Stimulated activated naive CD8-positive, alpha-beta T cell treated with anti-CD3 and anti-CD28 coated beads, Interleukin-15, Interleukin-2, amounts not matched to agents 100 ng/mL and 50 ng/mL, for 24 hours (primary cell): Measurements from ENCODE around the gene RANBP3.

Source experiments
- H3K27ac Mint-ChIP-seq: one replicate; pipeline ENCODE4 v1.8.0; 2021; ENCODE audit warnings: mild to moderate bottlenecking, mixed read lengths
- H3K27me3 Mint-ChIP-seq: one replicate; pipeline ENCODE4 v1.8.0; 2021; ENCODE audit warnings: mixed read lengths
- H3K36me3 Mint-ChIP-seq: one replicate; pipeline ENCODE4 v1.8.0; 2021; ENCODE audit warnings: low read depth, mixed read lengths
- H3K4me1 Mint-ChIP-seq: one replicate; pipeline ENCODE4 v1.8.0; 2021; ENCODE audit warnings: low read depth, mixed read lengths
- H3K4me3 Mint-ChIP-seq: one replicate; pipeline ENCODE4 v1.8.0; 2021; ENCODE audit warnings: mild to moderate bottlenecking, mixed read lengths
- H3K9me3 Mint-ChIP-seq: one replicate; pipeline ENCODE4 v1.8.0; 2021; ENCODE audit warnings: mixed read lengths

Gene RANBP3

GRCh38 chr19:5956728-5957127, 21.2 kb downstream of the RANBP3 start:
- Mint-ChIP-seq H3K36me3 (peaks cover 17% of the 10 kb centered on the region), H3K27me3 (no peaks in the 10 kb centered on the region), H3K9me3 (no peaks in the 10 kb centered on the region), H3K4me1 (peaks cover 96% of the 10 kb centered on the region), H3K4me3 (no peak overlapping the region), H3K27ac (no peak overlapping the region)

- Mint-ChIP-seq H3K27ac (peak overlapping the region; percentile 39), H3K9me3 (no peaks in the 10 kb centered on the region), H3K4me1 (peaks cover 96% of the 10 kb centered on the region), H3K4me3 (no peak overlapping the region), H3K27me3 (no peaks in the 10 kb centered on the region), H3K36me3 (peaks cover 22% of the 10 kb centered on the region)
Observed at GRCh38 chr19:5956323-5956722, 21.6 kb downstream of the RANBP3 start.

- Mint-ChIP-seq H3K9me3 (no peaks in the 10 kb centered on the region), H3K27me3 (no peaks in the 10 kb centered on the region), H3K27ac (no peak overlapping the region), H3K4me1 (peaks cover 96% of the 10 kb centered on the region), H3K4me3 (no peak overlapping the region), H3K36me3 (peaks cover 29% of the 10 kb centered on the region)
Observed at GRCh38 chr19:5955636-5955935, 22.4 kb downstream of the RANBP3 start.

GRCh38 chr19:5954293-5954692, 23.6 kb downstream of the RANBP3 start:
- H3K4me1 Mint-ChIP-seq = peaks cover 96% of the 10 kb centered on the region
- no peaks in the 10 kb centered on the region for H3K27me3 Mint-ChIP-seq
- peak overlapping the region; percentile 54 for H3K4me3 Mint-ChIP-seq
- peaks cover 39% of the 10 kb centered on the region for H3K36me3 Mint-ChIP-seq
- H3K9me3 Mint-ChIP-seq = no peaks in the 10 kb centered on the region
- peak overlapping the region; percentile 88 for H3K27ac Mint-ChIP-seq

GRCh38 chr19:5953680-5954213, 24.2 kb downstream of the RANBP3 start:
- peak overlapping the region; percentile 54 for H3K4me3 Mint-ChIP-seq
- no peaks in the 10 kb centered on the region for H3K9me3 Mint-ChIP-seq
- H3K4me1 Mint-ChIP-seq = peaks cover 96% of the 10 kb centered on the region
- no peaks in the 10 kb centered on the region for H3K27me3 Mint-ChIP-seq
- H3K36me3 Mint-ChIP-seq = peaks cover 45% of the 10 kb centered on the region
- H3K27ac Mint-ChIP-seq = peak overlapping the region; percentile 88

GRCh38 chr19:5953030-5953589, 24.8 kb downstream of the RANBP3 start:
- Mint-ChIP-seq H3K36me3 (peaks cover 47% of the 10 kb centered on the region), H3K9me3 (no peaks in the 10 kb centered on the region), H3K4me1 (peaks cover 97% of the 10 kb centered on the region), H3K27ac (peak overlapping the region; percentile 88), H3K27me3 (no peaks in the 10 kb centered on the region), H3K4me3 (peak overlapping the region; percentile 54)

- Mint-ChIP-seq H3K4me3 (peak overlapping the region; percentile 7), H3K36me3 (peaks cover 53% of the 10 kb centered on the region), H3K27me3 (no peaks in the 10 kb centered on the region), H3K27ac (peak overlapping the region; percentile 88), H3K4me1 (peaks cover 97% of the 10 kb centered on the region), H3K9me3 (no peaks in the 10 kb centered on the region)
Observed at GRCh38 chr19:5952193-5953029, 25.5 kb downstream of the RANBP3 start.

- H3K27me3 Mint-ChIP-seq = no peaks in the 10 kb centered on the region
- no peak overlapping the region for H3K4me3 Mint-ChIP-seq
- H3K4me1 Mint-ChIP-seq = peaks cover 95% of the 10 kb centered on the region
- no peaks in the 10 kb centered on the region for H3K9me3 Mint-ChIP-seq
- peak overlapping the region; percentile 93 for H3K27ac Mint-ChIP-seq
- H3K36me3 Mint-ChIP-seq = peaks cover 52% of the 10 kb centered on the region
Observed at GRCh38 chr19:5951338-5951861, 26.5 kb downstream of the RANBP3 start.

- H3K4me3 Mint-ChIP-seq = no peak overlapping the region
- H3K27ac Mint-ChIP-seq = peak overlapping the region; percentile 93
- H3K4me1 Mint-ChIP-seq = peaks cover 92% of the 10 kb centered on the region
- H3K9me3 Mint-ChIP-seq = no peaks in the 10 kb centered on the region
- peaks cover 52% of the 10 kb centered on the region for H3K36me3 Mint-ChIP-seq
- H3K27me3 Mint-ChIP-seq = no peaks in the 10 kb centered on the region
Observed at GRCh38 chr19:5950741-5951140, 27.2 kb downstream of the RANBP3 start.

GRCh38 chr19:5949792-5950305, 28.1 kb downstream of the RANBP3 start:
- Mint-ChIP-seq H3K4me1 (peaks cover 90% of the 10 kb centered on the region), H3K9me3 (no peaks in the 10 kb centered on the region), H3K27ac (peak overlapping the region; percentile 93), H3K27me3 (no peaks in the 10 kb centered on the region), H3K4me3 (peak overlapping the region; percentile 57), H3K36me3 (peaks cover 53% of the 10 kb centered on the region)

GRCh38 chr19:5948752-5949564, 29.0 kb downstream of the RANBP3 start:
- Mint-ChIP-seq H3K27ac (peak overlapping the region; percentile 93), H3K36me3 (peaks cover 53% of the 10 kb centered on the region), H3K27me3 (no peaks in the 10 kb centered on the region), H3K4me1 (peaks cover 89% of the 10 kb centered on the region), H3K4me3 (peak overlapping the region; percentile 57), H3K9me3 (no peaks in the 10 kb centered on the region)

GRCh38 chr19:5947435-5947834, 30.5 kb downstream of the RANBP3 start:
- Mint-ChIP-seq H3K4me1 (peaks cover 86% of the 10 kb centered on the region), H3K9me3 (no peaks in the 10 kb centered on the region), H3K4me3 (no peak overlapping the region), H3K36me3 (peaks cover 45% of the 10 kb centered on the region), H3K27me3 (no peaks in the 10 kb centered on the region), H3K27ac (peak overlapping the region; percentile 52)

- peaks cover 40% of the 10 kb centered on the region for H3K36me3 Mint-ChIP-seq
- peak overlapping the region; percentile 77 for H3K27ac Mint-ChIP-seq
- H3K4me1 Mint-ChIP-seq = peaks cover 48% of the 10 kb centered on the region
- H3K4me3 Mint-ChIP-seq = no peak overlapping the region
- H3K27me3 Mint-ChIP-seq = no peaks in the 10 kb centered on the region
- H3K9me3 Mint-ChIP-seq = no peaks in the 10 kb centered on the region
Observed at GRCh38 chr19:5943623-5944022, 34.3 kb downstream of the RANBP3 start.

- no peaks in the 10 kb centered on the region for H3K9me3 Mint-ChIP-seq
- H3K4me1 Mint-ChIP-seq = peaks cover 43% of the 10 kb centered on the region
- no peak overlapping the region for H3K4me3 Mint-ChIP-seq
- H3K27me3 Mint-ChIP-seq = no peaks in the 10 kb centered on the region
- peaks cover 41% of the 10 kb centered on the region for H3K36me3 Mint-ChIP-seq
- H3K27ac Mint-ChIP-seq = no peak overlapping the region
Observed at GRCh38 chr19:5943045-5943444, 34.9 kb downstream of the RANBP3 start.
